Activated T-helper 9 cell treated with anti-CD3 and anti-CD28 coated beads, Interleukin-2, amount 50 U/mL, for 16 hours (primary cell): ENCODE measurements around the gene ADGRL3.
"Not testable (repeated sequence)": the region's sequence is repeated elsewhere in the genome, so short reads cannot be mapped to it uniquely, and the experiment has no call there.

Experiments
- DNase-seq: peaks from one replicate; pipeline ENCODE4 v3.0.0-alpha.2; 2020; ENCODE audit warnings: low read depth

ADGRL3 gene

DNA sequence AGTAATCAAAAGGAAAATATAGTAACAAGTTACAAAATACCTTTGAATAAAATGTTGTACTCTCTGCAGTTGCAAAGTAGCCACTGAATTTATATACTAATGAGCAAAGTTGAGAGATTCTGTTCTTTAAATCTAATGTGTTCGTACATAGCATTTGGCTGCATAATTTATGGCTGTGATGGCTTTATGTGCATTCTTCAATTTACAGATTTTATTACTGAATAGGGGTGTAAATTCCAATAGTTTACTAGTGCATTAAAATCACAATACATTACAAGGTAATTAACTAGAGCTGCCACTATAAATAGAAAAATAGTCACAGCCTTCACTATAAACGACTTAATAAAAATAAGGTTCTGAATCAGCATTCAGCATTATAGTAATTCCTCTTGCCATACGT, 620.0 kb downstream of the ADGRL3 start:
- DNase-seq = no peak

DNA sequence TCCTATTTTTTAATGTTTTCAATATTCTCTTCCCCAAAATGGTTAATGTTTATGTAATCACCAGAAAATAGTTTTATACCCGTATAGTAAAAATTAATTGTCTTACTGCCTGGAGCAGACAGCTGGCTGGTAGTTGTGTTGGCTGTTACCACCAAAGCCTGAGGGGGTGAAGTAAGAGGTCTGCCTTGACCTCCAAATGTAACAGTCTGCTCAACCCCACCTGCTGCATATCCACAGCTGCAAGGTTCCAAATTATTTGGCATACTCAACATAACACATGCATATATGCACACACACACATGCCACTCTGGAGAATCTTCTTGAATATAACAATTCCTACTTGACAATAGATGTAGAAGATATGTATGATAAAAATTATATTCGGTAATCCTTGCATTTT, 624.3 kb downstream of the ADGRL3 start:
- DNase-seq = no peak

DNA sequence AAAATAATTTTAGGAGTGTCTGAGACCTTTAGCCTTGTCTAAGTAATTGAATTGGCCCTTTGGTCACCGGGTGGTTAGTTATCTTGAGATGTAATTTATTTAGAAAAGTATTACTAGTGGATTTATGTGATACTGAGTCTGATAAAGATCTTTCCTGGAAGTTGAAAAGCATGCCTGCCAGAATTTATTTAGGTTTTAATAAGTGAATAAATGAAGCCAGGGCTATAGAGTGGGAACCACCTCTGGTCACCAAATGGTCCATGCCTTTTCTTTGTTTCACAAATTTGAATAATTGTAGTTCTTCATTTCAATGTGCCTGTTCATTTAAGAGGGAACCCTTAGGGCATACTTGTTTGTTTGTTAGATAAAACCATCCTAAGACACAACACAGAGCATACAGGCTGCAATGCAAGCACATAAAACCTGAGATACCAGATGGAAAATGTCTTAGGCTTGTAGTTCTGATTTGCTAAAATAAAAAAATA, 627.8 kb downstream of the ADGRL3 start:
- no peak for DNase-seq

DNA sequence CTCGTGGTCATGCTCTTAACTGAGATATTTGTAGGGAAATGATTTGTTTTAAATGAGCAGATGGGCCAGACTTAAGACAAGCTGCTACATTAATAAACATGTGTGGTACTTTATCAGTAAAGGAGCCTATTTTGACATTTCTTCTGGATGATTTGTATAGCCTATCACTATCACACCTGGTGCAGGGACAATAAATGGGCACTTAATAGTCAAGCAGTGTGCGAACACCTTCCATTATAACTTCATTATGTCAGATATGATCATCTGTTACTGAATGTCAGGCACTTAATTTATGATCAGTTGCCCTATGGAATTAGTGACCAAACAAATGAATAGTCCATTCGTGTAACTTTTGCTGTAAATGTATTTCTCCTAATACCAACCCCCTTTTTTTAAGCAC, 628.8 kb downstream of the ADGRL3 start:
- no peak for DNase-seq

DNA sequence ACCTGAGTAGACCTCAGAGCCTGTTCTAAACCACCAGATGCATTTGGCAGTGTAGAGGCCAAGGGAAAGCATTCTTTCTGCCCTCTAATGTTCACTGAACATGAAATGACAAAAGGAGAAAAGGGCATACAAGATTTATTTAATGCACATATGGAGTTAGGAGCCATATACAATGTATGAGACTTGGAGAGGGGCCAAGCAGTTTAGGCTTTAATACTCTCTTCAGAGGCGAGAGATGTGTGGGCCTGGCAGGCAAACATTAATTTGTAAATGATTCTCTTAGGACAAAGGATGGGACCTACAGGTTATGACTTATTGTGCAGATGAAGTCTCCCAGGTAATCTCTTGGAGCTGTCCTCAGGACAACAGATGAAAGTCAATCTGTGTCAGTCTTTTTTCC, 631.9 kb downstream of the ADGRL3 start:
- no peak for DNase-seq

GRCh38 chr4:61837395-61837794, 637.3 kb downstream of the ADGRL3 start:
- DNase-seq = no peak

GRCh38 chr4:61838072-61838471, 637.9 kb downstream of the ADGRL3 start:
- no peak for DNase-seq

GRCh38 chr4:61841714-61842113, 641.6 kb downstream of the ADGRL3 start:
- no peak for DNase-seq

GRCh38 chr4:61851126-61851525, 651.0 kb downstream of the ADGRL3 start:
- DNase-seq = no peak

GRCh38 chr4:61852105-61852504, 652.0 kb downstream of the ADGRL3 start:
- not testable (repeated sequence) for DNase-seq

- DNase-seq = no peak
These were observed 652.9 kb downstream of the ADGRL3 start for GRCh38 chr4:61853041-61853440.

GRCh38 chr4:61860376-61860775, 660.2 kb downstream of the ADGRL3 start:
- DNase-seq = no peak

GRCh38 chr4:61864286-61864685, 664.2 kb downstream of the ADGRL3 start:
- DNase-seq = no peak

DNA sequence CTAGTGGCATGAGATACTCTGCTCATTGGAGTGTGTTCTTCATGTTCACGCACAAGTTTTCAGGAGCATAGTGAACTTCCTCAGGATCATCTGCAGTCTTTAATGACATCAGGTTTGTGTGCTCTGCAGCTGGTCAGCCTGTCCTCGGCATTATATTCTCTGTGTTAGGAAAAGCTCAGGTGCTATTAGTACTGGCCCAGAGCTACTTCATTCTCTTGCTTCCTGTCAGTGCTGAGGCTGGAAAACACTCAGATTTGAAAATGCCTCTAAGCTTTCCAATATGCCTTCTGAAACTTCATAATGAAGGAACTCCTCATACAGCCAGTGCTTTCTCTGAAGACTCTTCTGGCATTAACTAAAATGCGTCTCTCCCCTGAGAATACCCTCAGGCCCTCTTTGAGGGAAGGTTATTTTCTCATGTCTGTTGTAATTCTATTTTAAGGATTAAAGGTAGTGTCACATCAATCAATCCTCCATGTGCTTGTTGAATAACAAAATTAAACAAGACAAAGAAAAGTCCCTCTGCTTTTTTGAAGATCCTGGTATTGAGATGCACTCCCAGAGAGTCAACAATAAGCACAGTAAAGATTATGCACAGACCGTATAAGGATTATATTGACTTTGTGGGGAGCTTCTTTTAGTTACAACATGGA, 666.4 kb downstream of the ADGRL3 start:
- no peak for DNase-seq

DNA sequence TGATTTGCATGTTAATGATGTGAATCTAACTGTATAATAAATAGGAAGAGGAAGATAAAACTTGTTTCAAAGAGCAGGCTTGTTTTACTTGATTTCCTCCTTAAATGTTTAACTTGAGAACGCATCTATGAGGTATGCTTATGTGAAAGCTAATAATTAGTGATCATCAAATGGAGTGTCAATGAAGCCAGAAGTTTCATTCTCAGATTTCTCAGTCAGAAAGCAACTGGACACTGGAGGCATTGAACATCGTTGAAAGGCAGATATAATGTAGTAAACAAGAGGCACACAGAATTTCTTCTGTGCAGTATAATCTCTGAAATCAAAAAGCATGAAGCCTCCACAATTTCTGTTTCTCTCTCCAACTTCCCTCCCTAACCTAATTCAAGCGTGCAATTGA, 672.9 kb downstream of the ADGRL3 start:
- no peak for DNase-seq

- no peak for DNase-seq
These were observed 677.1 kb downstream of the ADGRL3 start for GRCh38 chr4:61877266-61877665.

DNA sequence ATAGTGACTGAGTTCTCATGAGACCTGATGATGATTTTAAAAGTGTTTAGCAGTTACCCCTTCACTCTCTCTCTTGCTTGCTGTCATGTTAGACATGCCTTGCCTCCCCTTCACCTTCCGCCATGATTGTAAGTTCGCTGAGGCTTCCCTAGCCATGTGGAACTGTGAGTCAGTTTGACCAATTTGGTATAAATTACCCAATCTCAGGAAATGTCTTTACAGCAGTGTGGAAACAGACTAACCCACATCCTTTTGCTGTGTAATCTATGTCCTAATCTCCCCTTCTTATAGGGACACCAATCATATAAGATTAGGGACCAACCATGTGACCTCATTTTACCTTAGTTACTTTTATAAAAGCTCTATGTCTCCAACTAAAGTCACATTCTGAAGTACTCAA, 677.8 kb downstream of the ADGRL3 start:
- DNase-seq = no peak

GRCh38 chr4:61882381-61882780, 682.3 kb downstream of the ADGRL3 start:
- no peak for DNase-seq

GRCh38 chr4:61886131-61886530, 686.0 kb downstream of the ADGRL3 start:
- no peak for DNase-seq

GRCh38 chr4:61889117-61889516, 689.0 kb downstream of the ADGRL3 start:
- no peak for DNase-seq

- DNase-seq = no peak
These were observed 690.2 kb downstream of the ADGRL3 start for GRCh38 chr4:61890321-61890720.

DNA sequence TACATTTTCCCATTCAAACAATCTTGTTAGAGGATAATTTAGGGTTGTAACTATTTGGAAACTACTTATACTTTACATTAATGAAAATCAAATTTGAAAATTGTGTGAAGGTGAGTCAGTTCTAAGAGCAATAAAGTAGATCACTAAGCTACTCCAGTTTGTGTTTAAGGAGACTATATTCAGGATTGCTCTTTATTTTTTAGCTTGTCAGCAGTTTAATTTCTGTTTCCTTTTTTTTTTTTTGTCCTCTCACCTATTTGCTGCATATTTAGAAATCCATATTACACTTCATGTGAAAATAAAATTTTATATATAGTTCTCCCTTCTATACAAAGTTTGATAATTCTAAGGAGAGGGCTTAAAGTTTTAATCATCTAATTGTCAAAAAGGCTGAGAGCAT, 691.8 kb downstream of the ADGRL3 start:
- DNase-seq = no peak

- DNase-seq = no peak
These were observed 696.5 kb downstream of the ADGRL3 start for GRCh38 chr4:61896634-61897033.

DNA sequence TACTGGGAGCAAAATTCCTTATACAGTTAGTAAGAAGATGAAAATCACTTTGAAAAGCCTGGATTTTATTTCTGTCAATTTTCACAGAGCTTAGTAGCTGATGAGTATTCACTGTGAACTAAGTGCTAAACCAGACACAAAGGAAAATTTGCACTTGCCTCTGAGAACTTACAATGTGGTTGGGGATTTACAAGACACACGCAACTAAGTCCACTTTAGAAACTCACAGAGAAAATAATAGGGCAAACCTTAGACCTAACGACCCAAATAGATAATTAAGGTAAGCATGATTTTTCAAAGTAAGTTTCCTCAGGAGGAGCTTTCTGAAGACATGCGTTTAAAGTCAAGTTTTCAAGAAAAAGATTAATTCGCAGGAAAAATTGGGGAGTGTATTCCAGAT, 708.9 kb downstream of the ADGRL3 start:
- DNase-seq = no peak
